Posterior vena cava (tissue), 2 donors: ENCODE results near the gene THSD8. TPM values are rescaled to one million over a fixed set of nuclear protein-coding genes. Genes with fewer than 3 reads are reported as not detected.
"Not testable (repeated sequence)": the region's sequence is repeated elsewhere in the genome, so short reads cannot be mapped to it uniquely, and the experiment has no call there.

Experiments used
- DNase-seq: peaks from one replicate; pipeline ENCODE4 v3.0.0-alpha.2; 2020; ENCODE audit warnings: low spot score
- intact Hi-C, 2 donors: fragments of 100-400 bp; cut with DNase I; formaldehyde crosslinking; loops; one replicate each; pipeline versions ENCODE4 v1.14.1 to v1.14.2; 2022 to 2023
- microRNA-seq, 2 donors: library from miRNA; unstranded; fragments of <30 nt; microRNA quantifications; one replicate each; pipeline ENCODE4 v1.2.0, GENCODE V29; 2020 to 2021; ENCODE audit warnings: borderline microRNAs expressed in 2 of 2
- total RNA-seq, 2 donors: library from RNA; stranded (reverse); fragmentation: NEBNext Ultra II Directional; extraction: Animal tissue kit (Norgen Biotek cat#: 25700); gene quantifications; one replicate each; pipeline ENCODE4 v1.2.1, GENCODE V29; 2021
- donor health status: DM: yes; HTN: yes; CAD: no.
- donor health status: DM: yes; HTN: yes; CAD: no.

THSD8 gene
- total RNA-seq, 2 donors from 2014 or later, result 1.00 to 1.6 TPM

GRCh38 chr19:12838886-12839756, 37.3 kb downstream of the THSD8 start:
- intact Hi-C loops, result no loop called here
- no peak for DNase-seq

- DNase-seq, result no peak
Measured at GRCh38 chr19:12840091-12841079, 38.5 kb downstream of the THSD8 start.

DNA sequence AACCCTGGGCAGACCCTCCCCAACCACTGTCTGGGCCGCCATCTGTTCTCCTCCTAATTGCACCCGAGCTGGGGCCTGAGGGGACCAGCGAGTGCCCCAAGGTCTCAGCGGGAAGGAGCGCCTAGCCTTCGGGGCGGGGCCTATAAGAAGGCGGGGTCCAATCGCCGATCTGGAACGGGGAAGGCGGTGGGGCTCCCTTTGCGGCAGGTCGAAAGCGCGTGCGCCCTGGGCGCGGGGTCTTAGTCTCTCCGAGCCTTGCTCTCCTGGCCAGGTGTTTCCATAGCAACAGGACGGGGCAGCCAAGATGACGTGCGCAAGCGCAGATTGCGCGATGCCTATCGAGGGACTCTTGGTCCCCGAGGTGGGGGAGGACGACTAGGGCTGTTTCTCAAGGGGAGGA, 39.2 kb downstream of the THSD8 start:
- intact Hi-C loops, result no loop called here
- no peak for DNase-seq

More at GRCh38 chr19:12840091-12841079, 38.5 kb downstream of the THSD8 start:
- intact Hi-C loops, result no loop called here

GRCh38 chr19:12842511-12842910, 40.6 kb downstream of the THSD8 start:
- intact Hi-C loops, result no loop called here
- no peak for DNase-seq

DNA sequence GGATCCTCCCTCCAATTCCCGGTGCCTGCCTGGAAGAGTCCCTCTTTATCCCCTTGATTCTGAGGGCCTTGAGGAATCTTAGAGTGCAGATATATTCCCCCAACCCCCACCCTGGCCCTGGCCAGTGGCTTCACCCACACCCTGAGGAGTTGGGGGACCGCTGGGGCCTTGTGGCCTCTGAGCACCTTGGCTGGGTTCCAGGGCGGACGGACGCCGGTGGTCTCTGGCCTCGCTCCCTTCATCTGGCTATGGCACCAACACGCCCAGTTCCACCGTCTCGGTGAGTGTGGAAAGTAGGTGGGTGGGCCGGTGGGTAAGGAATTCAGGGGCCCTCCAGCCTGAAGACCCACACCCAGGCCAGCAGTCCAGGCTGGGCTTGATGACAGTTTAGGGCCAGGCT, 41.5 kb downstream of the THSD8 start:
- intact Hi-C loops, result no loop called here
- no peak for DNase-seq

GRCh38 chr19:12843999-12844732, 42.3 kb downstream of the THSD8 start:
- intact Hi-C loops, result no loop called here
- no peak for DNase-seq

GRCh38 chr19:12846613-12847012, 44.7 kb downstream of the THSD8 start:
- not testable (repeated sequence) for DNase-seq
- intact Hi-C loops, result loop anchor here (5.0 kb wide), 2 partner anchors 79 to 84 kb away; no protein-coding TSS in a partner anchor

GRCh38 chr19:12847159-12848139, 45.6 kb downstream of the THSD8 start:
- DNase-seq, result peak; percentile 94
- intact Hi-C loops, result loop anchor here (5.0 kb wide), 2 partner anchors 80 to 85 kb away; no protein-coding TSS in a partner anchor

Small RNA genes within 50 kb of the gene (microRNA-seq; reads per million reads assigned to microRNA genes)
- gene MIR5684 (0 to 0.32 reads per million in 2 donors), gene MIR6794 (0 reads per million in 2 donors)

Other genes starting within 250 kb of the THSD8 start
- gene ZNF490, start 191.3 kb upstream of the THSD8 start, total RNA-seq, result 1 to 10 TPM; 5.4 to 6.3 TPM
- gene ZNF791, start 191.1 kb upstream of the THSD8 start, total RNA-seq, result 10 to 100 TPM; 26.8 to 28.5 TPM
- 10 to 100 TPM; 57.2 to 95.8 TPM for gene MAN2B1, start 135.3 kb upstream of the THSD8 start, total RNA-seq
- 1 to 10 TPM; 6.7 to 6.9 TPM for gene WDR83, start 135.3 kb upstream of the THSD8 start, total RNA-seq
- 10 to 100 TPM; 47.2 to 52.6 TPM for gene DHPS, start 120.2 kb upstream of the THSD8 start, total RNA-seq
- gene GNG14, start 114.1 kb upstream of the THSD8 start, total RNA-seq, result not detected
- gene FBXW9, start 105.4 kb upstream of the THSD8 start, total RNA-seq, result 1 to 10 TPM; 3.1 to 3.6 TPM
- 10 to 100 TPM; 57.5 to 59.2 TPM for gene TNPO2, start 78.1 kb upstream of the THSD8 start, total RNA-seq
- 100 to 1,000 TPM; 109 to 121 TPM for gene TRIR, start 67.4 kb upstream of the THSD8 start, total RNA-seq
- 10 to 100 TPM; 41.2 to 42.6 TPM for gene GET3, start 64.6 kb upstream of the THSD8 start, total RNA-seq
- gene BEST2, start 50.3 kb upstream of the THSD8 start, total RNA-seq, result not detected
- gene HOOK2, start 26.5 kb upstream of the THSD8 start, total RNA-seq, result 10 to 100 TPM; 20.2 to 21.7 TPM
- gene JUNB, start 10.6 kb upstream of the THSD8 start, total RNA-seq, result 100 to 1,000 TPM; 193 to 418 TPM
- gene PRDX2, start 269 bp upstream of the THSD8 start, total RNA-seq, result 100 to 1,000 TPM; 126 to 130 TPM
- 1 to 10 TPM; 4.3 to 5.1 TPM for gene RNASEH2A, start 4.5 kb downstream of the THSD8 start, total RNA-seq
- gene RTBDN, start 32.5 kb downstream of the THSD8 start, total RNA-seq, result not detected
- gene MAST1, start 36.4 kb downstream of the THSD8 start, total RNA-seq, result under 1 TPM in 1 of 2 donors, not detected in 1; 0.37 TPM
- 10 to 100 TPM; 20.2 to 31.8 TPM for gene DNASE2, start 79.4 kb downstream of the THSD8 start, total RNA-seq
- under 1 TPM in 1 of 2 donors, not detected in 1; 0.33 TPM for gene KLF1, start 85.1 kb downstream of the THSD8 start, total RNA-seq
- 10 to 100 TPM in 1 of 2 donors, 1 to 10 TPM in 1; 8.5 to 14.6 TPM for gene GCDH, start 89.1 kb downstream of the THSD8 start, total RNA-seq
- not detected for gene SYCE2, start 117.2 kb downstream of the THSD8 start, total RNA-seq
- gene FARSA, start 131.6 kb downstream of the THSD8 start, total RNA-seq, result 10 to 100 TPM; 30.8 to 31.1 TPM
- gene CALR, start 136.5 kb downstream of the THSD8 start, total RNA-seq, result 100 to 1,000 TPM; 629 to 855 TPM
- 100 to 1,000 TPM in 1 of 2 donors, 10 to 100 TPM in 1; 90.9 to 124 TPM for gene RAD23A, start 143.8 kb downstream of the THSD8 start, total RNA-seq
- 10 to 100 TPM; 18.1 to 20.7 TPM for gene GADD45GIP1, start 155.2 kb downstream of the THSD8 start, total RNA-seq
- not detected for gene DAND5, start 167.5 kb downstream of the THSD8 start, total RNA-seq
- gene NFIX, start 193.4 kb downstream of the THSD8 start, total RNA-seq, result 100 to 1,000 TPM; 242 to 327 TPM